K562 (cell line): Measurements from ENCODE around the gene PPM1E. TPM values are rescaled to one million over a fixed set of nuclear protein-coding genes. Genes with fewer than 3 reads are reported as not detected.

ENCODE experiments used
- CHD7 ChIP-seq: fragments of 200-600 bp; sonication (generic); IDR thresholded peaks from one replicate; pipeline ENCODE4 v1.6.1; 2012; ENCODE audit warnings: mild to moderate bottlenecking, low read depth, low read length, inconsistent platforms
- MAFG ChIP-seq: fragments of 450-650 bp; conservative IDR thresholded peaks from 2 replicates; pipeline ENCODE4 v1.6.1; 2016; ENCODE audit warnings: missing genetic modification characterization, missing compliant biosample characterization
- polyA plus RNA-seq, 8 experiments: library from polyadenylated mRNA; depleted of rRNA in 4 of 8; stranded (reverse) in 5 of 8; unstranded in 3 of 8; fragments of >200 nt; fragmentation: Nextera tagmentation in 2 of 8; fragmentation: Illumina TruSeq in 1 of 8; extraction: Ambion mirVana in 2 of 8; extraction: Trizol in 1 of 8; gene quantifications; 2 replicates each; pipeline versions ENCODE4 v1.2.1 to v1.2.3, GENCODE V29; 2011 to 2014; ENCODE audit warnings: inconsistent platforms in 1 of 8, missing spikeins in 1 of 8
- total RNA-seq, 7 experiments: library from RNA; depleted of rRNA in 6 of 7; stranded (reverse); fragments of >200 nt in 6 of 7; fragmentation: Illumina TruSeq in 2 of 7; extraction: Trizol in 2 of 7; gene quantifications; 2 replicates each; pipeline versions ENCODE4 v1.2.1 to v1.2.3, GENCODE V29; 2011 to 2021; ENCODE audit warnings: low replicate concordance in 1 of 7

PPM1E gene
- total and polyA plus RNA-seq, 9 of the 15 experiments (the other 6 are each of a cell fraction or from before 2014, with no cell fraction given) = 1.0 to 5.7 (median 4.7) TPM

DNA sequence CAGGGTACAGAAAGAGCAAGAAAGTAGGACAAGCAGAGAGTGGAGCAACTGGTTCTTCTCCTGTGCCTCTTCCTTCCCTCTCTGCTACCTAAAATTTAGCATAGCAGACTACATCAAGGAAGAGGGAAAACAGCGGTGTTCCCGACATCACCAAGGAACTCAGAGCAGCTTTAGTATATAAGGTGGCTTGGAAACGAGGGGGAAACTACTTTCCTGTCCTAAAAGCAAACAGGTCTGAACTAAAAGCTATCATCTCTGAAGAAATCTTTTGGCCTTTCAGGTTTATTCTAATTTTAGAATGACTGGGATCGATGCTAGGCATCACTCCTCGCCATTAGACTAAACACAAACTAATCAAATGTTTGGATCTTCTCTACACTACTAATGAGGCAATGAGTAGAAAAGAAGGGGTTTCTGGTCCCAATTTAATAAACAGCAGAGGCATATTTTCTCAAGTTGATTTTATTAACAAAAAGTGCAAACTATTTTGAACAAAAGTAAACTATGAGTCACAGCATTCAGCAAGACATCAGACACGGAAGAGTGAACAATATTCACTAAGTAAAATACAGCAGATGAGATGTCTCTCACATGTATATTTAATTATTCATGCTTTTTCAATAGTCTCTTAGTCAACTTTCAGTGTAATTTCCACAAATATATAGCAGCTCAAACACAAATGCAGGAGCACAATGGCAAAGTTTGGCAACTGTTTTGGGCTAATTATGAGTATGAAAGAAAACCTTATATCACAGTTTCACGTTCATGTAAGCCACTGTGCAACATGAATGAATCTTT, 242.3 kb downstream of the PPM1E start (continued):
- TF ChIP-seq CHD7 = no peak
- TF ChIP-seq MAFG = no peak
